HG03108 (cell line): ENCODE data around the gene DAGLA.
"Not testable (repeated sequence)": the region's sequence is repeated elsewhere in the genome, so short reads cannot be mapped to it uniquely, and the experiment has no call there.

Experiments
- ATAC-seq: cut with Tn5 transposase; IDR thresholded peaks from one replicate; pipeline ENCODE4 v1.9.1; 2021; ENCODE audit warnings: moderate library complexity; ENCODE audit not compliant: unreplicated experiment

Gene DAGLA

DNA sequence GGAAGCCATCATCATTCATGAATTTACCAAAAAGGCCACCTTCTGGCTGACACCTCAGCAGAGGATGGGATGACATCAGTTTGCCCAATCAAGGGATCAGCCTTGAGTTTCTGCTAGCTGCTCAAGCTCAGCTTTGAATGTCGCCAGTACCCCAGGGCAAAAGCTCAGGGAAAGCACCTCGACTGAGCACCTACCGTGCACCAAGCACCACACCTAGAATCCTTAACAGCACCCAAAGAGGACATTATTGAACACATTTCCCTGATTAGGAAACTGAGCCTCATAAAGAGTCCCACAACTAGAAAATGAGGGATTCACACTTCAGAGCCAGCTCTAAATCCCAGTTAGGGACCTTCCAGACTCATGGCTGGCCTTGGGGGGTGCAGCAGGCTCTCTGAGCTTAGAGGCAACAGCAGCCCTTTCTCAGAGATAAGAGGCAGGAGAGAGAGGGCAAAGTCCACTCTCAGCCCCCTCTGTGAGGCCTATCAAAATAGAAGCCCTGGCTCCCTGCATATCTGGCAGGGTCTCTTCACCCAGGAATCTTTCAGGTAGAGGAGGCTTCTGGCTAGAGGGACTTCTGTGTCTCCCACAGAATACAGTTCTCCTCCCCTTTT is 13.4 kb upstream of the DAGLA start:
- ATAC-seq = no peak

DNA sequence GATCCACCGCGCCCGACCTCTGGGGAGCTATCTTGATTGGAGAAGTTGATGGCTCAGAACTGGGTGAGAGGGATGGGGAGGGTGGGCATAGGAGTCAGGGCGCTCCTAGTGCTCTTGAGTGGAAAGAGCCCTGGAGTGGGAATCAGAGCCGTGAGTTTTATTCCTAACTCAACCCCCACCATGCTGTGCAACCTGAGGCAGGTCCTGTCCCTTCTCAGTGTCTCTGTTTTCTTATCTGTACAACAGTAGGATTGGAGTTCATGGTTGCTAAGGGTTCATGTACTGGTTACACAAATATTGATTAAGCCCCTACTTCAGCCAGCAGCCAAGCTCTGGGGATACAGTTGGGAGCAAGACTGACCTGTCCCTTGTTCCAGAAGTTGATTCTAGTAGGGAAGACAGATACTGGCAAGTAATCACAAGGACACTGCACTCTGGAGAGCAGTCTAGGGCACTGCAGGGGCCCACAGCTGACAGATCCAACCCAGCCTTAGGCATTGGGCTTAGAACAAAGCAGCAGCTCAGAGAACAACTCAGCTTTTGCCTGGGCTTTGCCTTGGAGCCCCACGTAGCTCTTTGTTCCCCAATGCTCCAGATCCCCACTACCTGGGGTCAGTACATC is 12.4 kb upstream of the DAGLA start:
- ATAC-seq = no peak

DNA sequence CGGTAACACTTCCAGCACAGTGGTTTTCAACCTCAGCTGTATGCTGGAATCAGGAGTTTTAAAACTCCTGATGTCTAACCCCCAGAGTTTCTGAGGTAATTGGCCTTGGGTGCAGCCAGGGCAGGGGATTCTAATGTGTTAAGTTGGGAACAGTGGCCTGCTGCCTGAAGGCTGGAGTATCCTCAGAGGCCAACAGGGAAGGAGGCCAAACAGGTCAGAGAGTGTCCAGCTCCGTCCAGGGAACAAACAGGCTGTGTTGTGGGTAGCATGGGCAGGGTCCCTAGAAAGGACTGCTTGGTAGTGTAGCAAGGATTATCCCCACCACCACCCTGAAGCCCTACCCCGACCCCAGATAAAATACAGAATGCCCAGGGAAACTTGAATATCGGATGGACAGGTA is 10.8 kb upstream of the DAGLA start:
- no peak for ATAC-seq

DNA sequence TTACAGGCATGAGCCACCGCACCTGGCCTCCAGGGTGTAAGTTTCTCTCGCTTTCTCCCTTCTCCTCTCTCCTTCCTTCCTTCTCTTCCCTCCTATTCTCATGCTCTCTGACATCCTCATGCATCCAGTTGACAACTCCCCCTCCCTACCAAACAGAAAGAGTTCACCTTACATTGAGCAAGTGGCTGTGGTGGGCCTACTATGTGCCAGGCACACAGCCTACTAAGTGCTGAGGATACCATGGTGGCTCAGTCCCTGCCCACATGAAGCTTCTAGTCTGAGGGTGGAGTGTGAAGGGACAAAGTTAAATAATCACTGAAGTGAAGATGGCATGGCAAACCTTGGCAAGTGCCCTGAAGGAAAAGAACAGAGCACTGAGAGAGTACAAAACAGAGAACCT is 9.6 kb upstream of the DAGLA start:
- ATAC-seq = no peak

DNA sequence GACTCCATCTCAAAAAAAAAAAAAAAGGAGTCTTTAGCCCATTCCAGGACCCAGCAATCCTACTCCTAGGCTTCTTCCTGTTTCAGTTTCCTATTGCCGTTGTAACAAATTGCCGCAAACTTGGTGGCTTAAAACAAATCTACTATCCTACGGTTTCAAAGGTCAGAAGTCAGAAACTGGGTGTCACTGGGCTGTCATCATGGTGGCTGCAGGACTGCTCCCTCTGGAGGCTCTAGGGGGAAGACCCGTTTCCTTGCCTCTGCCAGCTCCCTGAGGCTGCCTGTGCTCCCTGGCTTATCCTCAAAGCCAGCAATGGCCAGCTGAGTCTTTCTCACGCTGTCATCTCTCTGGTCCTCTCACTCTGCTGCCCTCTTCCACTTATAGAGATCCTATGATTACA is 8.7 kb upstream of the DAGLA start:
- no peak for ATAC-seq

DNA sequence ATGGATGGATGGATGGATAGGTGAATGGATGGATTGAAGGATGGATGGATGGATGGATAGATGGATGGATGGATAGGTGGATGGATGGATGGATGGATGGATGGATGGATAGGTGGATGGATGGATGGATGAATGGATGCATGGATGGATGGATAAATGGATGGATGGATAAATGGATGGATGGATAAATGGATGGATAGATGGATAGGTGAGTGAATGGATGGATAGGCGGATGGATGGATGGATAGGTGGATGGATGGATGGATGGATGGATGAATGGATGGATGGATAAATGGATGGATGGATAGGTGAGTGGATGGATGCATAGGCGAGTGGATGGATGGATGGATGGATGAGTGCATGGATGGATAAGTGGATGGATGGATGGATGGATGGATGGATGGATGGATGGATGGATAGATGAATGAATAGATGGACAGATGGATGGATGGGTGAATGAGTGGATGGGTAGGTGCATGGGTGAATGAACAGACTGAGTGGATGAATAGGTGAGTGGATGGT is 6.2 kb upstream of the DAGLA start:
- not testable (repeated sequence) for ATAC-seq

DNA sequence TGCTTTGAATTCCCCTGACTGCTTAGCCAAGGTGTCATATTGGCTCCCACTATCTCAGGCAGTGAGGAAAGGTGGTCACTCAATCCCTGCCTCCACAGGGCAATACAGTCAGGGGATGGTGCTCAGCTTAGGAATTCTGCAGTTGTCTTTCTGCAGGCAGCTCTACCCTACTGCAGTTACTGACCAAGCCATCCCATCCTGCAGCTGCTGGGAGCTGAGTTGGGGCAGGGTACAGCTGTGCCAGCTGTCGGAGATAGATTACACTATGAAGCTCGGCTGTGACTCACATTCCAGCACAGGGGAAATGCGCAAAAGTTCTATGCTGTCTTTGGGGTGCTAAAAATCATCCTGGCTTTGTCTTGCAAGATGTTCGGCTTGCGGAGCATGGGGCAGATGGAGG is 4.4 kb upstream of the DAGLA start:
- no peak for ATAC-seq

DNA sequence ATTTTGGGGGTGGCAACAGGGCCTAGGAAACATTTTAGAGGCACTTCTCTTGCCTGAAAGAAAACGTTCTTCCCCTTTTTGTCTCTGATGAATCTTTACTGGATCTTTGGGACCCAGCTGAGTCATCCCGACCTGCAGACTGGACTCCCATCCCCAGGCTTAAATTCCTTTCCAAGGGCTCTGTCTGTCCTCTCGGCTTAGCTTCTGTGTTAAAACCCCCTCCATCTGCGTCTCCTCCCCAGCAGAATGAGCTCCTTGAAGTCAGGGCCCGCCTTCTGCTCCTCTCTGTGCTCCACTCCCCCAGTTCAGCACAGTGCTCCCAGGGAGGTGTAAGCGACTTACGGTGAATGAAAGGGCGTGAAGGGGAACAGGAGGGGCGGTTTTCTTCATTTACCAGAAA is 895 bp upstream of the DAGLA start:
- ATAC-seq = no peak

DNA sequence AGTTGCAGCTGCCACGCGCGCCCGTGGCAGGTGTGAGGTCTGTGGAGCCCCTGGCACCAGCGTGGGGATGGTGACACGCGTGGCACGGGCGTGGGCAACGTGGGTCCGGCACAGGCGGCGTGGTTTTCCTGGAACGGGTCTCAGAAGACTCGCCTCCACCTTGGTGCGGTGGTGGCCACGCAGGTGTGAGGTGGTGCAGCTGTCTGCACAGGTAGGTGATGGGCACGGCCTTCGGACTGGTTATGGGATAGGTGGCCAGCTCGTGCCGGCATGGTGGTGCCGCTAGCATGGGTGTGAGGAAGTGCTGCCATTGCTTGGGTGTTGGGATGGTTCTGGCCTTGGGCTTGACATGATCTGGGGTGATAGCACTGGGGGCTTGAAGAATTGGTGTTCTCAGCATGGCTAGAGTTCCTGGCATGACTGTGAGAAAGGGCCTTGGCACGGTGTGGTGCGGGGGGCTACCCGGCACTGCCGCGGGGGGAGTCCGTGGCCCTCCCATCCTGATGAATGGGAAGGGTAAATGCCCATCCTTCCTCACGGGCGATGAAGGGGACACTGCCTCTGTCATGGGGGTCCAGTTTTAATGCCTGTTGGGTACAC is 531 bp downstream of the DAGLA start:
- no peak for ATAC-seq

DNA sequence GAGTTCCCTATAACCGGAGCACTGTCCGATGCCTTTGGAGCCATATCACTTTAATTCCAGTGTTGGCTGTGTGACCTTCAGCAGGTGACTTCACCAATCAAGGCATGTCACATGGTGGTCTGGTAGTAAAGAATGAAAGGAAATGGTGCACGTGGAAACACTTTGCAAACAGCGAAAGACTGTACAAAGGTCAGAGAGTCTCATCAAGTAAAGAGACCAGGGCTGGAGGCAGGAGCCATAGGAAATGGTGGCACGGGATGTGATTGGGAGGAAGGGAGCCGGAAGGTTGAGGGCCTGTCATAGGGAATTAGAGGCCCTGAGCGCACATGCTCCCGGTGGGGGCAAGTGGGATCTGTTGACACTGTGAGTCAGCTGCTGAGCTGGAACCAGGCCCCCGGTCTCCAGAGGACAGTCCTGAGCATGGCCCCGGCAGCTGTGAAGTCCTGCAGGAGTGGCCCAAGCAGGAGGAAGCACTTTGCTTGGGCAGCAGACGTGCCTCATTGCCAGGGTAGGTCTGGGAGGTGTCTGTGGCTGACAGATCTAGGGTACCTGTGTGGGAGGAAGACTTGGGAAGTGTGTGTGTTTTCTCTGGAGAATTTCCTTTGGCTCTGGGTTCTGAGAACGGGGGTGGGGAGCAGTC is 2.0 kb downstream of the DAGLA start:
- ATAC-seq = no peak

DNA sequence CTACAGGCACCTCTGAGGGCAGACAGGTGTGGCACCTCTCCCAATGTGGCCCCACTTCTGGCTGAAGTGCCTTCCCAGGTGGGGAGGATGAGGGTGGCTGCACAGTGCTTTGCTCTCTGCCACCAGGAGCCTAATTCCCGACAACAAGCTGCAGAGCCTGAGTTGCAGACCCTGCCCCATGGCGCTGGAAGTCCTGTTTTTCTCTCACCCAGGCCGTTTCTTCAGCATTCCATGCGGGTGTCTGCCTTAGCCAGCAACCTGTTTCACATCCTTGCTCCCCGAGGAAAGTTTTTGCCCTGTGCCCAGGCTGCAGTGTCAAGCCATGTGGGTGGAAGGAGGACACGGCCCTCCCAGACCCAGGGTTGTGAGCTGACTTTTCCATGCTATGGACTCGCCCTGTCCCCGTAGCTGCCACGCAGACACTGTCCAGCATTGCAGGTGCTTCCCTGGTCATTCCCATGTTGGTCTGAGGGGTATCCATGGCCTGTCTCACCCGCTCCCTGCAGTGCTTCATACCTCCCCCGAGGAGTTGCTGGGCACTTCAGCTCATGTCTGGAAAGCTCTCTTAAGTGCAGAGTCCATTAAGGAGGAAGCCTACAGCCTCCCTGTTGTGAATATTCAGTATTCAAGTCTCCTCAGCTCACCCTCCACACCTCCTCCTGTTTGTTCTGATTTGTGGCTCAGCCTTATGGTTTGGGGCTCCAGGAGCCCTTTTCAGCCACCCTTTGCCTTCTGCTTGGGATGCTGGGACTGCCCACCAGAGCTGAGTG is 2.9 kb downstream of the DAGLA start:
- no peak for ATAC-seq

DNA sequence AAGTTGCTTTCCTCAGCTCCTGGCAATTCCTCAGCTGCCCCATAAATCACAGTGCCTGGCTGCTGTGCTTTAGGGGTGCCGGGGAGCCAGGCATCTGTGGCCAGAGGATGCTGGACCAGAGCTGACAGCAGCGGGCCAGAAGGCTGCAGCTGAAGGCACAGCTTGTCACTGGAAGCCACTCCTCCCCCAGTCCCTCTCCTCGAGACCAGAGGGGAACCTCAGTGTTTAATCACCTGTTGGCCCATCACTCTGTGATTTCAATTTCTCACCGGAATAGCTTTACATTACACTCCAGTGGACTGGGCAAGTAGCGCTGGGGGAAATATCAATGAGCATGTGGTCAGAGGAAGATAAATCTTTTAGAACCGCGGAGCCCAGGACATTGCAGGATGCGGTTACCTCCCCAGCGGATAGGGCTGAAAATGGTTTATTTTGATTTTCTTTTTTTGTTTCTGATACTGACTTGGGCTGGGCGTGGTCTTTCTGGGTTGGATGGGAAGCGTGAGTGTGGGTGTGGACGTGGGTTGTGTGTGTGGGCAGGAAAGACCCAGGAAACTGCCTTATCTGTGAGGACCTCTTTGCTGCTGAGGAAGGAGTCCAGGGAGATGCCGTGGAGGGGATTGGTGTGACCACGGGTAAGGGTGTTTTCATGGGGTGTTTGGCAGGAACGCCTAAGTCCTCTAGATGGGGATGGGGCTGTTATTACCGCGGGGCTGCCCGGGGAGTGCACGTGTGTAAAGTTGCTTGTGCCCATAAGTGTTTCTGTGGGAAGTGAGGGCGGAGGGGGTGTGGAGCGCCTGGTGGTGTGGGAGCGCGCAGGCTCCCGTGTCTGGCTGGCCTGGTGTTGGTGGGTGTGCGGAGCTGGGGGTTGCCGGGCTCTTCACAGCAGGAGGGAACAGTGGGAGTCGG is 4.0 kb downstream of the DAGLA start:
- no peak for ATAC-seq

DNA sequence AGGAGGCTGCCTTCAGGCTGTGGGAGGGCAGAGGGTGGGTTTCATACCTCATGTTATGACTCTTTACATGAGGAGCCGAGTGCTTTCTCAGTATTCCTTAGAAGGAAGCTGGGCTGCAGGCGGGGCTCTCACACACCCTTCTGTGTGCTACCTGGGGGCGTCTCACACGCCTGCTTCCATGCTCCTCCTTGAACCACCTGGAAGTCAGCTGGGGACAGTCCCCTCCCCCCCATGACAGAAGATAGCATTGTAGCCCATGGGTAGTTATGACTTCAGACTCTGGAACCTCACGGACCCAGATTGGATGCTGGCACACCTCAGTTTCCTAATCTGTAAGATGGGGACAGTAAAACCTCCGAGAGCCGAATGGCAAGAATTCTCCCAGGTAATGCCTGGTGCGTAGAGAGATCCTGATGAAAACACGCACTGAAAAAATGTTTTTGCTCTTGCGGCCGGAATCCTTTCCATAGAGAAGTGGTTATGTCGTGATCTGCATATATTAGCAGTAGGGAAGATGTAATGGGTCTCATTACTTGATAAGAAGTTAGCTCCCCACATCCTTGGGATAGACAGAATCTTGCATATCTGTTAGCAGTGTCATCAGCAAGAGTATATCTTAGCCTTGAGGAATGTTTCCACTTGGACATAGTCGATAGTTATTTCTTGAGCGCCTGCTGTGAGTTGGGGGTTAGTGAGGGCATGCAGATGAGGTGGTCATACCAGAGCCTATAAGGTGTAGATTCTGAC is 4.9 kb downstream of the DAGLA start:
- no peak for ATAC-seq

DNA sequence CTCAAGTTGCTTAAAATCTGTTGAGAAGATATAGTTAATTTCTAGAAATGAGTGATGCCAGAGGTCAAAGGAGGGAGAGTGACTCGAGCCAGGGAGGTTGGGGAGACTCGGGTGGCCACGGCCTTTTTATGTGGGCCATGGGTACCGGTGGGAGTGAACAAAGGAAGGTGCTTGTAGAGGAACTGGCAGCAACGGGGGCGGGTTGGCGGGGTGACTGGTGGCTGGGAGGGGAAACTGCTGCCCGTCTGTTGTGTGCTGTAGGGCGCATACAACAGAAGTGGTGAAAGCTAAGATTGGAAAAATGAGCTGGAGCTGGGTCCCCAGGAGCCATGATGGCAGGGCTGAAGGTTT is 5.4 kb downstream of the DAGLA start:
- ATAC-seq = no peak

DNA sequence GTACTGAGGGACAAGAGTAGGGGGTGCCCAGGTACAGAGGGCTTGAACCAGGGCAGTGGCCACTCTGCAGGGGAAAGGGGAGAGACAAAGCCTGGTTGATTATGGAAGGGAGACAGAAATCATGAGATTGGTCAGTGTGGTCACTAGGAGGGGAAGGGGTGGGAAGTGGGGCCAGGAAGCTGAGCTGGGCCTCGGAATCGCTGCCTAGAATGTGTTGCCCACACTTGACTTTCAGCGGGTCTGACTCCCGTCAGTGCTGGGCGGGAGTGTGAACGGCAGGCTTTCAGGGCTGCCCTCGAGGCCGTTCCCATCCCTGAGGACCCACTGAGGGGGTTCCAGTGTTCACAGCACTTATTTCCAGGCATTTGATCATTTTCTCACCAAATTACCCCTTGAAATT is 5.9 kb downstream of the DAGLA start:
- no peak for ATAC-seq

DNA sequence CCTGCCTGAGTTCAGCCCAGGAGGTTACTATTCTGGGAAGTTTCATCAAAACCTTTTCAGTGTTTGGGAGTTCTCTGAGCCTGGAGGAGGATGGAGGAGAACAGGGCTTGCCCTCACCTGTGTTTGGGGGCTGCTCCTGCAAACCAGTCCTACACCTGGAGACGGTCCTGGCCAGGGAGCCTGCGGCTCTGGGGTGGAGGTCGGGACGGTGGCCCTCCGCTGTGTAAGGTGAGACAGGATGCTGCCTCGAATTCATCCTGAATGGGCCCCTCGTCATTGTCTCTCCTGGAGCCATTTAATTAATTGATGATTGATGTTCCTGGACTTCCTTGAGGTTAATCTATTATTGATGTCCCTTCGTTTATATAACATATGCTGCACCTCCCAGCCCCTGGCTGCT is 6.3 kb downstream of the DAGLA start:
- ATAC-seq = no peak

DNA sequence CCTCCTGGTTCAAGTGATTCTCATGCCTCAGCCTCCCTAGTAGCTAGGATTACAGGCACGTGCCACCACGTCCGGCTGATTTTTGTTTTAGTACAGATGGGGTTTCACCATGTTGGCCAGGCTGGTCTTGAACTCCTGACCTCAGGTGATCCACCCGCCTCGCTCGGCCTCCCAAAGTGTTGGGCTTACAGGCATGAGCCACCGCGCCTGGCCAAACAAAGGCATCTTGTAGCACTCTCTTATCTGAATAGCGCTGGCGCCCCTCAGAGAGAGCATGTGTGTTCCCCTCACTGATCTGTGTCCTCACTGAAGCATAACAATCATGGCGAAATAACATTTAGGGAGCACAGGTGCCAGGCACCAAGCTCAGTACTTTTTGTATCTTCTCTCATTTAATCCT is 7.2 kb downstream of the DAGLA start:
- no peak for ATAC-seq

DNA sequence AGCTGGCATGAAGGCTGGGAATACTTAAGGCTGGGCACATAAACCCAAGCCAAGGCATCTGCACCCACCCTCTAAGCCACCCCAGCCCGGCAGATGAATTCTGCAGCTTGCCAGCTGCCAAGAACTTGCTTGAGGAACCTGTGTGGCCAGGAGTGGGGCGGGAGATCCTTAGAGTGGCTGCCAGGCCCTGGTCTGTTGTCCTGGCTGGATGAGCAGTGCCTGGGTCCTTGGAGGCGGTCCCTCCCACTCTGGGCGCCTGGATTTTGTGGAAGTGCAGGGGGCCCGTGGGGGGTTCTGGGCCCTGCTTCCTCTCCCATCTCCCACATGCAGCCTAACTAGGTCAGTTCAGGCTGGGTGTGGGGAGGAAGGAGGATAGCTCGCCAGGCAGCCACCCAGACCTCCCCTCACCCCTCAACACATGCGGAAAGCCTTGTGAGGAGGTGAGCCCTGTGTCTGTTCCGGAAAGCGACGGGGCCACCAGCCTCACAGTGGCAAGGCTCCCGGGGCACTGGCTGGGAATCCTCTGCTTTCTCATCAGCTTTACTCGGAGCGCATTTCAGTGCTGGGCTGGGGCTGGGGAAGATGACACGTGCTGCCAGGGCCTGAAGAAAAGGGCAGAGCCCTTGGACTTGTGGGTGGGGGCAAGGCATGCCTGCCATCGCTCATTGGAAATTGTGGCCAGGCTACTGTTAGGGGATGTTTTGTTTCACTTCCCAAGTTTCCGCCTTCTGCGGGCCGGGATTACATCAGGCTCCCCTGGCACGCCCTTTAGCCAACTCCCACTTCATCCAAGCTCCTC is 8.4 kb downstream of the DAGLA start:
- no peak for ATAC-seq

DNA sequence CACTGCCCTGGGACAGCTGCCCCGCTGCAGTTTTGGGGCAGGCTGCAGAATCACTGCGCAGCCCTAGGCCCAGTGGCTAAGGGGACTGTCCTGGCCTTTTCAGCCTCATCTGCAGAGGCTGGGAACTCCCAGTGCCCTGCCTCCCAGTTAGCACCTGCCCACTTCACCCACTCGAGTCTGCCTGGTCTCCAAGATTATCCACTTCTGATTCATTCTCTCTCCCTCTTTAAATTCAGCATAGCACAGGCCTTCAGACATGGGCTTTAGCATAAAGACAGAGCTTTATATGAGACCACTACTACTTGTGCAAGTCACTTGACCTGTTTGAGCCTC is 8.9 kb downstream of the DAGLA start:
- no peak for ATAC-seq
